ENCODE results near the gene HEATR5B. TPM values are rescaled to one million over a fixed set of nuclear protein-coding genes. Genes with fewer than 3 reads are reported as not detected.
A peak's percentile ranks its signal among the peaks of the same experiment; 100 is the strongest.

Gene HEATR5B
- total RNA-seq, 1 donor from 2014 or later, result 50.3 TPM

GRCh38 chr2:37091873-37092272, 7.7 kb upstream of the HEATR5B start:
- no peak for DNase-seq

GRCh38 chr2:37090019-37090477, 5.9 kb upstream of the HEATR5B start:
- Mint-ChIP-seq H3K27me3 (no peaks in the 10 kb centered on the region), H3K4me3 (peak overlapping the region; percentile 29), H3K27ac (peak overlapping the region; percentile 90), H3K36me3 (ENCODE audit: low read depth) (peaks cover 44% of the 10 kb centered on the region), H3K4me1 (peaks cover 62% of the 10 kb centered on the region), H3K9me3 (no peaks in the 10 kb centered on the region)
- no peak for DNase-seq
- peak; percentile 82 for ATAC-seq (ENCODE audit: low read depth)
- intact Hi-C loops (cut with micrococcal nuclease), result loop anchor here (1.0 to 2.0 kb wide), 2 partner anchors 10 to 77 kb away; no protein-coding TSS in a partner anchor
- CTCF ChIA-PET, result no interaction called here
- POLR2A ChIA-PET, result interaction anchor here (1.2 kb wide), 1 partner anchor 77 kb away, joined by 5 read pairs; no protein-coding TSS in a partner anchor
- no peak for TF ChIP-seq CTCF (IDR thresholded peaks at IDR 0.05)

More at GRCh38 chr2:37091873-37092272, 7.7 kb upstream of the HEATR5B start:
- ChIA-PET POLR2A (interaction anchor here (0.7 to 2.3 kb wide), 7 partner anchors 9 to 1659 kb away, joined by 3 to 13 read pairs (median 4); partner anchors contain the start of genes GPATCH11, HEATR5B, NDUFAF7 and SRSF7), CTCF (no interaction called here)
- Mint-ChIP-seq H3K4me1 (peaks cover 72% of the 10 kb centered on the region), H3K27ac (peak overlapping the region; percentile 86), H3K27me3 (no peaks in the 10 kb centered on the region), H3K4me3 (peak overlapping the region; percentile 71), H3K36me3 (ENCODE audit: low read depth) (peaks cover 61% of the 10 kb centered on the region), H3K9me3 (no peaks in the 10 kb centered on the region)
- intact Hi-C loops (cut with micrococcal nuclease), result loop anchor here (1.0 to 2.0 kb wide), 2 partner anchors 8 to 79 kb away; partner anchors contain the start of genes GPATCH11 and HEATR5B
- TF ChIP-seq CTCF (IDR thresholded peaks at IDR 0.05), result no peak
- peak; percentile 19 for ATAC-seq (ENCODE audit: low read depth)

GRCh38 chr2:37085731-37086147, 1.6 kb upstream of the HEATR5B start:
- no peak for DNase-seq
- no peaks in the 10 kb centered on the region for H3K27me3 Mint-ChIP-seq
- H3K36me3 Mint-ChIP-seq (ENCODE audit: low read depth), result peaks cover 37% of the 10 kb centered on the region
- no peak for TF ChIP-seq CTCF (IDR thresholded peaks at IDR 0.05)
- H3K9me3 Mint-ChIP-seq, result no peaks in the 10 kb centered on the region
- H3K4me3 Mint-ChIP-seq, result no peak overlapping the region
- ChIA-PET CTCF (no interaction called here), POLR2A (interaction anchor here (0.8 to 2.1 kb wide), 3 partner anchors 9 to 146 kb away, joined by 4 to 7 read pairs (median 4); partner anchors contain the start of genes CEBPZ and NDUFAF7)
- intact Hi-C loops (cut with micrococcal nuclease), result loop anchor here (2.0 to 10.0 kb wide), 4 partner anchors 21 to 1289 kb away; partner anchors contain the start of genes ATL2, CEBPZ and NDUFAF7
- no peak overlapping the region for H3K27ac Mint-ChIP-seq
- H3K4me1 Mint-ChIP-seq, result peaks cover 37% of the 10 kb centered on the region
- ATAC-seq (ENCODE audit: low read depth), result no peak

GRCh38 chr2:37084797-37085196, 625 bp upstream of the HEATR5B start:
- no peaks in the 10 kb centered on the region for H3K9me3 Mint-ChIP-seq
- ChIA-PET POLR2A (interaction anchor here (0.8 to 2.4 kb wide), 7 partner anchors 9 to 147 kb away, joined by 3 to 7 read pairs (median 5); partner anchors contain the start of genes CEBPZ, NDUFAF7 and STRN), CTCF (no interaction called here)
- no peaks in the 10 kb centered on the region for H3K27me3 Mint-ChIP-seq
- peaks cover 27% of the 10 kb centered on the region for H3K4me1 Mint-ChIP-seq
- H3K4me3 Mint-ChIP-seq, result no peak overlapping the region
- DNase-seq, result no peak
- intact Hi-C loops (cut with micrococcal nuclease), result loop anchor here (1.0 to 10.0 kb wide), 10 partner anchors 8 to 1668 kb away; partner anchors contain the start of genes ATL2, CEBPZ, CEBPZOS and EIF2AK2
- no peak for TF ChIP-seq CTCF (IDR thresholded peaks at IDR 0.05)
- H3K27ac Mint-ChIP-seq, result no peak overlapping the region
- H3K36me3 Mint-ChIP-seq (ENCODE audit: low read depth), result peaks cover 42% of the 10 kb centered on the region
- no peak for ATAC-seq (ENCODE audit: low read depth)

- Mint-ChIP-seq H3K27me3 (no peaks in the 10 kb centered on the region), H3K4me1 (peaks cover 10% of the 10 kb centered on the region), H3K36me3 (ENCODE audit: low read depth) (peaks cover 59% of the 10 kb centered on the region), H3K27ac (no peak overlapping the region), H3K4me3 (peak overlapping the region; percentile 72), H3K9me3 (no peaks in the 10 kb centered on the region)
- intact Hi-C loops (cut with micrococcal nuclease), result loop anchor here (1.0 to 10.0 kb wide), 6 partner anchors 10 to 1672 kb away; partner anchors contain the start of genes ATL2, EIF2AK2 and SRSF7
- ATAC-seq (ENCODE audit: low read depth) (no peak), DNase-seq (no peak)
- ChIA-PET POLR2A (no interaction called here), CTCF (no interaction called here)
- no peak for TF ChIP-seq CTCF (IDR thresholded peaks at IDR 0.05)
Measured at GRCh38 chr2:37080689-37081088, 3.5 kb downstream of the HEATR5B start.

Data from activated B cell treated with CpG ODN at 0.5 μM for 24 hours (primary cell).